WERI-Rb-1 (cell line): ENCODE data around the gene PTPRCAP.

Experiments used
- DNase-seq: peaks from one replicate; pipeline ENCODE4 v3.0.0-alpha.2; 2020
- H3K27ac ChIP-seq: fragments of 250-450 bp; sonication (Bioruptor Pico); 2 replicates; pipeline ENCODE4 v1.5.1; 2020; ENCODE audit warnings: mild to moderate bottlenecking, moderate library complexity
- H3K27me3 ChIP-seq: fragments of 250-450 bp; sonication (Bioruptor Pico); 2 replicates; pipeline ENCODE4 v1.5.1; 2021; ENCODE audit warnings: mild to moderate bottlenecking, low read depth, moderate library complexity; ENCODE audit not compliant: insufficient read depth, severe bottlenecking
- H3K36me3 ChIP-seq: fragments of 250-450 bp; sonication (Bioruptor Pico); 2 replicates; pipeline ENCODE4 v1.5.1; 2020; ENCODE audit warnings: mild to moderate bottlenecking, moderate library complexity
- H3K4me3 ChIP-seq: 2 replicates; pipeline ENCODE4 v1.5.1; 2011; ENCODE audit warnings: low read depth, mild to moderate bottlenecking, control low read depth, low read length
- H3K9me3 ChIP-seq: fragments of 250-450 bp; sonication (Bioruptor Pico); 2 replicates; pipeline ENCODE4 v1.5.1; 2021; ENCODE audit warnings: mild to moderate bottlenecking, moderate library complexity; ENCODE audit not compliant: severe bottlenecking
- CTCF ChIP-seq: IDR thresholded peaks from 2 replicates; pipeline ENCODE4 v1.5.1; 2011; ENCODE audit warnings: low read depth, mild to moderate bottlenecking, control low read depth, inconsistent platforms, low read length

The PTPRCAP gene

GRCh38 chr11:67392183-67392715 is 45.2 kb downstream of the PTPRCAP start:
- peaks cover 45% of the 10 kb centered on the region for H3K36me3 ChIP-seq
- H3K9me3 ChIP-seq, result no peaks in the 10 kb centered on the region
- no peak for TF ChIP-seq CTCF
- peak overlapping the region; percentile 85 for H3K4me3 ChIP-seq
- no peaks in the 10 kb centered on the region for H3K27me3 ChIP-seq
- no peak for DNase-seq
- peak overlapping the region; percentile 96 for H3K27ac ChIP-seq

- Histone ChIP-seq H3K36me3 (peaks cover 38% of the 10 kb centered on the region), H3K27ac (peak within 1 kb of the TSS; percentile 96), H3K27me3 (no peaks in the 10 kb centered on the region), H3K4me3 (peak within 1 kb of the TSS; percentile 85), H3K9me3 (no peaks in the 10 kb centered on the region)
- no peak for TF ChIP-seq CTCF
- DNase-seq, result peak; percentile 96
Observed at GRCh38 chr11:67391304-67392182, 45.9 kb downstream of the PTPRCAP start, which contains the start of gene RAD9A. TSS of gene RAD9A (plus strand) at chr11:67391986. CDS start at chr11:67392045, 59 bp downstream.

GRCh38 chr11:67390947-67391303 is 46.6 kb downstream of the PTPRCAP start:
- no peaks in the 10 kb centered on the region for H3K9me3 ChIP-seq
- TF ChIP-seq CTCF, result no peak
- peak overlapping the region; percentile 96 for H3K27ac ChIP-seq
- peak overlapping the region; percentile 85 for H3K4me3 ChIP-seq
- H3K36me3 ChIP-seq, result peaks cover 32% of the 10 kb centered on the region
- DNase-seq, result no peak
- no peaks in the 10 kb centered on the region for H3K27me3 ChIP-seq

- peak; percentile 78 for DNase-seq
- Histone ChIP-seq H3K4me3 (no peak overlapping the region), H3K9me3 (no peaks in the 10 kb centered on the region), H3K27ac (peak overlapping the region; percentile 88), H3K27me3 (no peaks in the 10 kb centered on the region), H3K36me3 (peaks cover 17% of the 10 kb centered on the region)
- peak; percentile 83 for TF ChIP-seq CTCF
Observed at GRCh38 chr11:67389477-67389876, 48.0 kb downstream of the PTPRCAP start.

GRCh38 chr11:67387518-67387917 is 50.0 kb downstream of the PTPRCAP start:
- no peak for TF ChIP-seq CTCF
- DNase-seq, result peak; percentile 92

More at GRCh38 chr11:67387518-67387917, 50.0 kb downstream of the PTPRCAP start:
- peaks cover under 1% of the 10 kb centered on the region; the same call in 1 of the 2 replicates for H3K36me3 ChIP-seq
- peak overlapping the region; percentile 88 for H3K27ac ChIP-seq
- H3K27me3 ChIP-seq, result no peaks in the 10 kb centered on the region
- peak overlapping the region; percentile 14; the same call in 1 of the 2 replicates for H3K4me3 ChIP-seq
- no peaks in the 10 kb centered on the region for H3K9me3 ChIP-seq
